ENCODE data around the gene MTUS2. TPM values are rescaled to one million over a fixed set of nuclear protein-coding genes. Genes with fewer than 3 reads are reported as not detected.

Gene MTUS2
- total and polyA plus RNA-seq, 2 experiments from 2014 or later: 0.27 to 0.38 TPM

GRCh38 chr13:29502391-29503008 lies 682.4 kb downstream of the MTUS2 start (continued):
- TF ChIP-seq ZNF462 (CRISPR knock-in tag; IDR thresholded peaks at IDR 0.05): no peak
- TF ChIP-seq JUNB (IDR thresholded peaks at IDR 0.05; ENCODE audit: unreplicated experiment): no peak
- TF ChIP-seq ETS1 (IDR thresholded peaks at IDR 0.05): no peak
- TF ChIP-seq CTCF (conservative IDR thresholded peaks at IDR 0.05; ENCODE audit: low read depth in 2 of 2): no peak
- no peak for TF ChIP-seq EZH2 (IDR thresholded peaks at IDR 0.05; ENCODE audit: low read depth, unreplicated experiment)
- TF ChIP-seq CREB1 (CRISPR knock-in tag; IDR thresholded peaks at IDR 0.05; ENCODE audit: low read depth): no peak
